ENCODE measurements around the gene TSPAN10.
A peak's percentile ranks its signal among the peaks of the same experiment; 100 is the strongest.

GRCh38 chr17:81683584-81684441 is 46.8 kb downstream of the TSPAN10 start, which contains the start of the genes ARL16 and HGS:
- TF ChIP-seq EZH2 (IDR thresholded peaks at IDR 0.05): no peak
- peak; percentile 64 for TF ChIP-seq POLR2AphosphoS5 (IDR thresholded peaks at IDR 0.05; ENCODE audit: borderline replicate concordance, low read depth, low read length)
- TF ChIP-seq FOXP2 (optimal IDR thresholded peaks at IDR 0.05; ENCODE audit: control extremely low read depth, extremely low read length, insufficient read depth): peak; percentile 62

Measured in SK-N-MC (cell line).